ENCODE measurements around the gene ITPA.

Gene ITPA

GRCh38 chr20:3209257-3209945 is at the start of gene ITPA:
ITPA (plus strand) TSS chr20:3209498; CDS start chr20:3209552, 54 bp downstream.
- DNase-seq (ENCODE audit: low read depth in 3 of 3, low spot score in 1 of 3): peak in 1 of 3 donors; percentile 42

GRCh38 chr20:3160418-3160817 is 48.9 kb upstream of the ITPA start:
- no peak for DNase-seq (ENCODE audit: low read depth in 3 of 3, low spot score in 1 of 3)

- no peak for DNase-seq (ENCODE audit: low read depth in 3 of 3, low spot score in 1 of 3)
Observed at GRCh38 chr20:3161316-3162079, 47.8 kb upstream of the ITPA start.

- no peak for DNase-seq (ENCODE audit: low read depth in 3 of 3, low spot score in 1 of 3)
Observed at GRCh38 chr20:3162080-3162611, 47.2 kb upstream of the ITPA start.

- no peak for DNase-seq (ENCODE audit: low read depth in 3 of 3, low spot score in 1 of 3)
Observed at GRCh38 chr20:3163099-3164042, 45.9 kb upstream of the ITPA start.

- no peak for DNase-seq (ENCODE audit: low read depth in 3 of 3, low spot score in 1 of 3)
Observed at GRCh38 chr20:3164043-3164762, 45.1 kb upstream of the ITPA start.

- DNase-seq (ENCODE audit: low read depth in 3 of 3, low spot score in 1 of 3): no peak
Observed at GRCh38 chr20:3164763-3165410, 44.4 kb upstream of the ITPA start.

GRCh38 chr20:3165473-3166337 is 43.6 kb upstream of the ITPA start:
- no peak for DNase-seq (ENCODE audit: low read depth in 3 of 3, low spot score in 1 of 3)

- DNase-seq (ENCODE audit: low read depth in 3 of 3, low spot score in 1 of 3): no peak
Observed at GRCh38 chr20:3166338-3166912, 42.9 kb upstream of the ITPA start.

- no peak for DNase-seq (ENCODE audit: low read depth in 3 of 3, low spot score in 1 of 3)
Observed at GRCh38 chr20:3166913-3167342, 42.4 kb upstream of the ITPA start.

GRCh38 chr20:3167738-3168078 is 41.6 kb upstream of the ITPA start:
- no peak for DNase-seq (ENCODE audit: low read depth in 3 of 3, low spot score in 1 of 3)

- DNase-seq (ENCODE audit: low read depth in 3 of 3, low spot score in 1 of 3): no peak
Observed at GRCh38 chr20:3168079-3168828, 41.0 kb upstream of the ITPA start.

- no peak for DNase-seq (ENCODE audit: low read depth in 3 of 3, low spot score in 1 of 3)
Observed at GRCh38 chr20:3168829-3169590, 40.3 kb upstream of the ITPA start.

GRCh38 chr20:3171391-3172125 is 37.7 kb upstream of the ITPA start:
- DNase-seq (ENCODE audit: low read depth in 3 of 3, low spot score in 1 of 3): no peak

GRCh38 chr20:3172126-3172932 is 37.0 kb upstream of the ITPA start:
- no peak for DNase-seq (ENCODE audit: low read depth in 3 of 3, low spot score in 1 of 3)
